ENCODE results near the gene THEMIS. TPM values are rescaled to one million over a fixed set of nuclear protein-coding genes. Genes with fewer than 3 reads are reported as not detected.

Gene THEMIS
- total RNA-seq, 1 experiment from 2014 or later, result not detected

DNA sequence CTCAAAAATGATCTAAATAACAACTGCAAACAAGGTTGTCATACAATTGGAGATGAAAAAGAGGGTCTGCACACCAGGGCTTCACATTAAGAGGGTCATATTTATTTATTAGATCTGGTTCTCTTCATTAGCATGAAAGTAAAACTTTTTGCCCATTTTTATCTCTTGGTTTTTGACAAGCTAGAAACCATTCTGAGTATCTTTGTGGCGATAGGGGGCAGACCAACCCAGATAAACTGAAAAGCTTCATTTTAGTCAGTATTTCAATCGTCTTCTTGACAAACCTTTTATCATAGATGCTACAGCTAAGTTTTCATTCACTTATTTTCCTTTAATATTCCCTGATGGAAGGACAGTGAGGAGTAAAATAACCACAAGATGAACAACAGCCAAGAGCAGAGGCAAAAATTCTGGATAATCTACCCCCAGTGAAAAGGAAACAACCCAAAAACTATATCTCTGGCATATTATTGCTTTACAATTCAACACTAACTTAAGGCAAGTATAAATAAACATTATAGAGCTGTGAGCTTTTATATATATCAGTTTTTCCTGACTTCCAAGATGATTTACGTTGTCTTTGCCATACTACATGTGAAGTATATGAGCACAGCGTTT is 45.2 kb downstream of the THEMIS start:
- no peak overlapping the region for H3K27ac Mint-ChIP-seq (ENCODE audit: unreplicated experiment)
- H3K4me1 ChIP-seq, result no peaks in the 10 kb centered on the region
- no peaks in the 10 kb centered on the region for H3K9me3 ChIP-seq
- no peaks in the 10 kb centered on the region for H3K9me3 Mint-ChIP-seq (ENCODE audit: unreplicated experiment)
- ChIA-PET CTCF (interaction anchor here (0.7 to 2.2 kb wide), 8 partner anchors 9 to 875 kb away, joined by 3 to 21 read pairs (median 3); no protein-coding TSS in a partner anchor), POLR2A (no interaction called here)
- H3K4me1 Mint-ChIP-seq (ENCODE audit: low read depth, unreplicated experiment), result no peaks in the 10 kb centered on the region
- peak in 1 of 2 experiments; percentile 36 for DNase-seq
- H3K4me3 Mint-ChIP-seq (ENCODE audit: unreplicated experiment), result no peak overlapping the region
- BruUV-seq (replicated peaks), result no TSS peak
- H3K27me3 ChIP-seq (replicated peaks; ENCODE audit: control insufficient read depth, insufficient read depth, low read length), result no peaks in the 10 kb centered on the region
- peaks cover 6% of the 10 kb centered on the region for H3K36me3 Mint-ChIP-seq (ENCODE audit: insufficient read depth, unreplicated experiment)
- no peaks in the 10 kb centered on the region for H3K36me3 ChIP-seq (ENCODE audit: control insufficient read depth, insufficient read depth, low read length)
- TF ChIP-seq CTCF (IDR thresholded peaks at IDR 0.05; ENCODE audit: insufficient read depth in 1 of 2, low read depth in 1 of 2, low read length in 1 of 2, severe bottlenecking in 1 of 2, unreplicated experiment in 1 of 2), result peak; percentile 42 to 62
- no peaks in the 10 kb centered on the region for H3K27me3 Mint-ChIP-seq (ENCODE audit: insufficient read depth, unreplicated experiment)
- H3K4me3 ChIP-seq (ENCODE audit: low read depth, low read length), result no peak overlapping the region
- intact Hi-C loops (cut with micrococcal nuclease; ENCODE audit: unreplicated experiment), result loop anchor here (1.0 to 10.0 kb wide), 3 partner anchors 119 to 665 kb away; partner anchors contain the start of gene PTPRK

- no TSS peak for BruUV-seq (replicated peaks)
- H3K4me3 ChIP-seq (ENCODE audit: low read depth, low read length), result no peak overlapping the region
- Mint-ChIP-seq H3K9me3 (ENCODE audit: unreplicated experiment) (no peaks in the 10 kb centered on the region), H3K4me3 (ENCODE audit: unreplicated experiment) (no peak overlapping the region), H3K27ac (ENCODE audit: unreplicated experiment) (no peak overlapping the region), H3K36me3 (ENCODE audit: insufficient read depth, unreplicated experiment) (peaks cover 3% of the 10 kb centered on the region), H3K4me1 (ENCODE audit: low read depth, unreplicated experiment) (no peaks in the 10 kb centered on the region), H3K27me3 (ENCODE audit: insufficient read depth, unreplicated experiment) (no peaks in the 10 kb centered on the region)
- intact Hi-C loops (cut with micrococcal nuclease; ENCODE audit: unreplicated experiment), result loop anchor here (1.0 to 10.0 kb wide), 3 partner anchors 121 to 877 kb away; partner anchors contain the start of gene PTPRK
- DNase-seq, result peak in 1 of 2 experiments; percentile 5
- CTCF ChIA-PET, result interaction anchor here (2.2 kb wide), 1 partner anchor 877 kb away, joined by 9 read pairs; no protein-coding TSS in a partner anchor
- no peaks in the 10 kb centered on the region for H3K36me3 ChIP-seq (ENCODE audit: control insufficient read depth, insufficient read depth, low read length)
- TF ChIP-seq CTCF (IDR thresholded peaks at IDR 0.05; ENCODE audit: insufficient read depth in 1 of 2, low read depth in 1 of 2, low read length in 1 of 2, severe bottlenecking in 1 of 2, unreplicated experiment in 1 of 2), result no peak
- no peaks in the 10 kb centered on the region for H3K9me3 ChIP-seq
- no peaks in the 10 kb centered on the region for H3K4me1 ChIP-seq
- POLR2A ChIA-PET, result no interaction called here
- no peaks in the 10 kb centered on the region for H3K27me3 ChIP-seq (replicated peaks; ENCODE audit: control insufficient read depth, insufficient read depth, low read length)
Measured at GRCh38 chr6:127854009-127854408, 46.8 kb downstream of the THEMIS start.

DNA sequence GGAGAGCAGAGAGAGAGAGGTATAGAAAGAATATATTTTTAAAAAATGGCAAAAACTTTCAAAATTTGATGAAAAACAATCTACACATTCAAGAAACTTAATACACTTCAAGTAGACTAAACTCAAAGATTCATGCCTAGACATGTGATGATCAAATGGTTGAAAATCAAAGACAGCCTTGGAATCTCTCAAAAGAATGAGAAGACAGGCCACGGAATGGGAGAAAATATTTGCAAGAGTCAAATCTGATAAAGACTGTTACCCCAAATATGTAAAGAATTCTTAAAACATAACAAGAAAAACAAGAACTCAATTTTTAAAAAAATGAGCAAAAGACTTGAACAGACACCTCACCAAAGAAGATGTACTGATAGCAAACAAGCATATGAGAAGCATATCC is 49.7 kb downstream of the THEMIS start:
- Histone ChIP-seq H3K9me3 (no peaks in the 10 kb centered on the region), H3K4me3 (ENCODE audit: low read depth, low read length) (no peak overlapping the region), H3K36me3 (ENCODE audit: control insufficient read depth, insufficient read depth, low read length) (no peaks in the 10 kb centered on the region), H3K4me1 (no peaks in the 10 kb centered on the region), H3K27me3 (replicated peaks; ENCODE audit: control insufficient read depth, insufficient read depth, low read length) (no peaks in the 10 kb centered on the region)
- no peaks in the 10 kb centered on the region for H3K4me1 Mint-ChIP-seq (ENCODE audit: low read depth, unreplicated experiment)
- no peaks in the 10 kb centered on the region for H3K36me3 Mint-ChIP-seq (ENCODE audit: insufficient read depth, unreplicated experiment)
- no peak overlapping the region for H3K4me3 Mint-ChIP-seq (ENCODE audit: unreplicated experiment)
- TF ChIP-seq CTCF (IDR thresholded peaks at IDR 0.05; ENCODE audit: insufficient read depth in 1 of 2, low read depth in 1 of 2, low read length in 1 of 2, severe bottlenecking in 1 of 2, unreplicated experiment in 1 of 2), result no peak
- ChIA-PET POLR2A (no interaction called here), CTCF (no interaction called here)
- H3K9me3 Mint-ChIP-seq (ENCODE audit: unreplicated experiment), result no peaks in the 10 kb centered on the region
- no TSS peak for BruUV-seq (replicated peaks)
- H3K27me3 Mint-ChIP-seq (ENCODE audit: insufficient read depth, unreplicated experiment), result no peaks in the 10 kb centered on the region
- H3K27ac Mint-ChIP-seq (ENCODE audit: unreplicated experiment), result no peak overlapping the region
- DNase-seq, result no peak
- intact Hi-C loops (cut with micrococcal nuclease; ENCODE audit: unreplicated experiment), result loop anchor here (10.0 kb wide), 1 partner anchor 124 kb away; no protein-coding TSS in a partner anchor

Measured in Caco-2 (cell line).